GM21515 (cell line): ENCODE results near the gene GPR158.
"Not testable (repeated sequence)": the region's sequence is repeated elsewhere in the genome, so short reads cannot be mapped to it uniquely, and the experiment has no call there.

Experiments
- ATAC-seq: cut with Tn5 transposase; IDR thresholded peaks from one replicate; pipeline ENCODE4 v1.9.1; 2021; ENCODE audit not compliant: unreplicated experiment

The GPR158 gene

DNA sequence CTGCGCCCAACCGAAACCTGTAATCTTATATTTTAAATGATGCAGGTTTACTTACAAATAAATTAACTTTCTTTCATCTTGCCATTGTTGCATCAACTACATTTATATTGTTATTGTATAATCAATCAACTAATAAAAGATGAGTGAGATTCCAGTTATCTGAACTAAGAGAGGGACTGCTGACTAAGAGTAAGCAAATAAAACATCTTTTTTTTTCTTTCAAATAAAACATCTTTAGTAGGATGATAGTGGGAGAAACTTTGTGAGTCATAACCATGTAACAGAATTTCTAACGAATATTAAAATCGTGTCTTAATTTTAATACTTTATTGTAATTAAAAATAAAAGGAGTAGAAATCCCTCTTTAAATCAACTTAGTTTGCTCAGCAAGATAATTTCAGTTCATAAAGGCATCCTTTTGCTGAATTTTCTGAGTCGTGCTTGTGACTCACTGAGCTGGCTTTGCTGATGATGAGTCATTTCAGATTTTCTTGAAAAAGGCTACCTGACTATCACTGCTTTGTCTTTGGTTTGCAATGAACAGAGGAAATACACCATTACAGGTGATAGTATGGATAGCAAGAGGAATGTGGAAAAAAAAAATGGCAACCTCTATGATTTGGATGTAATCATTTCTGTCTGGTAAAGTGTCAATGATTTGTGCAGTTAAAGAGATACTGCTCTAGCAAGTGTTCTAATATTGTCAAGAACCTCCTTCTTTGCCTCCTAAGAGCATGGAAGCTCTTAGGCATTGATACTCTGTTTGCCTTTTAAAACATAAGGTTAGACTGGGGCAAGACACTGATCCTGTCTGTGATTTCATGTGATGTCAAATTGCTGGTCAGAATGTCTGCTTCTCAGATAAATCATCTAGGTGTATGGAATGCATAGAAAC is 119.5 kb downstream of the GPR158 start:
- no peak for ATAC-seq

- ATAC-seq = no peak
Measured at GRCh38 chr10:25296324-25296723, 121.5 kb downstream of the GPR158 start.

DNA sequence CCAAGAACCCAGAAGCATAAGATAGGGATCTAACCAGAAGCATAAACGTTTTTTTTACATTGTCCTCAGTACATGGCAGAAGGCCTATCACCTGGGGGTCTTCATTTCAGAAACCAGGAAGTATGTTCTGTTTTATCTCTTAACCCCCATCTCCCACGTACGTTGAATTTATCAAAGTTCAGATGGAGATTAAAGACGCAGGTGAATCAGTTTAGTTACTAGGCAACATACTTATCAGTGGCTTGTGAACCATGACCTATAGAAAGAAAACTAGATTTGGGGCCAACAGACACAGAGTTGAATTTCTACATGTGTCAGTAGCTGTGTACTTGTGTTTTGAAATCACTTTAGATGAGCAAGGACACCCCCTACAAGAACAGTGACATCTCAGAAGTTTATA is 122.7 kb downstream of the GPR158 start:
- ATAC-seq = no peak

DNA sequence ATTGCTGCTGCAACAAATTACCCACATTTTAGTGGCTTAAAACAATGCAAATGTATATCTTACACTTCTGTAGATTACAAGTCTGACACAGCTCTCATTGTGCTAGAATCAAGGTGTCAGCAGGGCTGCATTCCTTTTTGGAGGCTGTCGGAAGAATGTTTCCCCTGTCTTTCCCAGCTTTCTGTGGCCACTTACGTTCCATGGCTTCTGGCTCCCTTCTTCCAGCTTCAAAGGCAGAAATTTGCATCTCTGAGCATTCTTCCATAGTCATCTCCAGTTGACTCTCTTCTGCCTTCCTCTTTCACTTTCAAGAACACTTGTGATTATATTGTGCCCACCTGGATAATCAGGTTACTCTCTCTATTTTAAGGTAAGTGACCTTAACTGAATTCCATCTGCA is 125.3 kb downstream of the GPR158 start:
- no peak for ATAC-seq

GRCh38 chr10:25304606-25305005 is 129.8 kb downstream of the GPR158 start:
- ATAC-seq = no peak

DNA sequence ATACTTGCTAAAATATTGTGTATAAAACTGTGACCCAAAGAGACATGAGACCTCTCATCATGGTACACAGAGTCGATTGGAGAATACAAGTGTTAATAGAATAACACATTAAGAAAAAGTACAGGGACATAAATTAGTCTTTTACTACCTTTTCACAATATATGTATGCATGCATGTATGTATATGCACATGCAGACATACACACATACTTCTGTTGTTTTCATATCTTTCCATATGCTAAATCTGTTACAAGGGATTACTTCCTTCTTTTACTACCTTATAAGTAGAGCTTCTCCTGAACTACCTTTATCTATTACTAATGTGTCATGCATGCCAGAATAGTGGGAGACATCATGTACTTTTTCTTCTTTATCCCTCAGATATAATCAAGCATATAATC is 131.6 kb downstream of the GPR158 start:
- no peak for ATAC-seq

- no peak for ATAC-seq
Measured at GRCh38 chr10:25308278-25308677, 133.5 kb downstream of the GPR158 start.

- not testable (repeated sequence) for ATAC-seq
Measured at GRCh38 chr10:25317596-25318211, 142.9 kb downstream of the GPR158 start.

DNA sequence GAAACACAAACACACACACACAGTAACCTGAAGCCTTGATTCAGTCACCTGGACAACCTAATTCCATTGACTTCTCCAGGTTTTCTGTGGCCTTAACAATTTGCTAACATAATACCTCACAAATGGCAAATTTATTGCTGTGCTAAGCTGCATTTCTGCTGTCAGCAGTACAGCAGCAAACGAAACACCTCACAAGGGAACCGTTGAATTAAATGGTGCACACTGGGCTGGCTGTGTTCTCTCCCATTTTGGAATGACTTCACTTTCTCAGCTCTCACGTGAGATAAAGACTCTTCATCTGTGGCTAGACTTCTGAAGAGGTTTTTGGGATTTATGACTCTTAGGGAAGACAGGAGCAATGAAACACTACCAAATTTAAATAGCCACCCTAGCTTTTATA is 152.5 kb downstream of the GPR158 start:
- no peak for ATAC-seq

- ATAC-seq = no peak
Measured at GRCh38 chr10:25328361-25328760, 153.6 kb downstream of the GPR158 start.

- ATAC-seq = not testable (repeated sequence)
Measured at GRCh38 chr10:25329587-25329986, 154.8 kb downstream of the GPR158 start.

DNA sequence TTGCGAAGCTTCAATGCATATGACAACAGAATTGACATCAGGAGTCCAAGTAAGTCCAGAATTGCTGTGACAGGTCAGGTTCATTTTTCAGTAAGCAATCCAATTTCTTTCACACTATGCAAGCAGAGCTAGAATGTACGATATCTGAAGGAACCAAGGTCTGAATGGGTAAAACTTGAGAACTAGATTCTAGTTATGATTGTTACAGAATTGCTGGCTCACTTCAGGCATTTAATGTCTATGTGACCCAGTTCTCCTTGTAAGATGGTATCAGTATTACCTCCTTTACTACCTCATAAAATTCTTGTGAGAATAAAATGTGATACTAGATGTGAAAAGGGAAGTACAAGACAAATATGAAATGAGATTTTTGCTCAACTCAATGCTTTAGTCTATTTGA is 159.6 kb downstream of the GPR158 start:
- no peak for ATAC-seq

- ATAC-seq = no peak
Measured at GRCh38 chr10:25336330-25336729, 161.5 kb downstream of the GPR158 start.

GRCh38 chr10:25338271-25338670 is 163.5 kb downstream of the GPR158 start:
- ATAC-seq = no peak

DNA sequence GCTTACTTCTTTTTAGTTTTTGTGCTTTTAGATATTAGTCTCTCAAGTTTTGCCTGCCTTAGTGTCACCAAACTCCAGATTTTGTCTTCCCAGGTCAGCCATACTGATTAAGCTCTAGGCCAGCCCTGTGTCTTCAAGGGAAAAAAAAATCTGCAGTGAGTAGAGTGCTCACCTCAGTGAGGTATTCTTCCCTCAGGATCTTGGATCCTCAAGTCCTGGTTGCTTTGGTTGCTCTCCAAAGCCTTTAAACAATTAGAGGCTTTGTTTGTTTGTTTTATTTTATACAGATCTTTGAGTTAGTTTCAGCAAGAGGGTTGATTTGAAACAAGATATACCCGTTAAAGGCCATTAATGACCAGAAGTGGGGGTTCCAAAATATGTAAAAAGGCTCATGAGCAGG is 165.2 kb downstream of the GPR158 start:
- ATAC-seq = no peak

- no peak for ATAC-seq
Measured at GRCh38 chr10:25349520-25349919, 174.7 kb downstream of the GPR158 start.

DNA sequence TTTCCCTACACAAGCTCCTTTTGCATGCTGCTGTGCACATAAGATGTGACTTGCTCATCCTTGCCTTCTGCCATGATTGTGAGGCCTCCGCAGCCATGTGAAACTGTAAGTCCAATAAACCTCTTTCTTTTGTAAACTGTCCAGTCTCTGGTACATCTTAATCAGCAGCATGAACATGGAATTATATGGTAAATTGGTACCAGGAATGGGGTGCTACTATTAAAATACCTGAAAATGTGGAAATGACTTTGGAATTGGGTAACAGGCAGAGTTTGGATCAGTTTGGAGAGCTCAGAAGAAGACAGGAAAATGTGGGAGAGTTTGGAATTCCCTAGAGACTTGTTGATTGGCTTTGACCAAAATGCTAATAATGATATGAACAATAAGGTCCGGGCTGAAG is 181.8 kb downstream of the GPR158 start:
- ATAC-seq = no peak

GRCh38 chr10:25357269-25357668 is 182.5 kb downstream of the GPR158 start:
- no peak for ATAC-seq

DNA sequence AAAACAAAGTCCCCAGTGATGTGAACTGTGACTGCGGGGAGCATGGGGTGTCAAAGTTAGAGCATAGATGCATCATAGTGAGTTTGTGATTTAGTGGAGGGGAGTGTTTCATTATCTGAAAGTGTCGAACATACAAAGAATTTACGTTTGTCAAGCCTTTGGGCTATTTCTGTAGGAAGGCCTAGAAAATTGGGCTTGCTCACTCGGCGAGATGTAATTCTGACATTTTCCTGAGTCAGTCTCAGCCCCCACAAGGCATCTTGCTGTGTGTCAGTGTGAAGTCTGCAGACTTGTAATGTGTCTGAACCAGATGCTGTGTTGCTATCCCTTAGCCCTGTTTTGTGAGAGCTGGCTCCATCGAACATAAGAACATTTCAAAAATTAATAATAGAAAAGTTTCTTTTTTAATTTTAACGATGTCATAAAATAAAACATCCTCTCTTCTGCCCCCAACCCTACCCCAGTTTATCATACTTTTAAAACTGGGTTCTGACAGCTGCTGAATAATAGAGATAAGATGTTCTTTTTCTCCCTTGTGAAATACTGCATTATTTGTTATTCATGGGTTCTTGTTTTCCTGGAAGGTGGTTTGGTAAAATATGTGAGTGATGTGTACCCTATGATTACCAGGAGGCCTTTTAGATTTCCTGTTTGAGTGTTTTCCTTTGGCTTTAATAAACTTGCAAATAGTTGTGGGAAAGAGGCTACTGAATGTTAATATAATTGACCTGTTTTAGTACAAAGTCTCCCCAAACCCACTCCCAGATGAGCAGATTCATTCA is 207.4 kb downstream of the GPR158 start:
- no peak for ATAC-seq

- not testable (repeated sequence) for ATAC-seq
Measured at GRCh38 chr10:25382901-25383300, 208.1 kb downstream of the GPR158 start.

DNA sequence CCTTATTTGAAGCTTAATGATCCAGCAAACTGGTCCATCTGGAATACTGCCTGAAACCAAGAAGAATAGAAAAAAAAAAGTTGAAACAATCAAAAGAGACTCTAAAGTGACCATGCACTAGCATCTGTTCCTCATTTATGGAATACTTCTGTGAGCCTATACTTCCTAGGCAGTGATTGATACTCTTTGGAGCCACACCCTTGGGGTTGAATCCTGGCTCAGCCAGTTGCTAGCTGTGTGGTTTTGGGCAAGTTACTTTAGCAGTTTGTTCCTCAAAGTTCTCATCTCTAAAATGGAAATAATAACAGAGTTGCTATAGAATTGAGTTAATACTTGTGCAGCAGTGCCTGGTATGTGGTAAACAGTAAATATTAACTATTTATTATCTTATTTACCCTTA is 208.9 kb downstream of the GPR158 start:
- ATAC-seq = no peak

GRCh38 chr10:25384618-25385017 is 209.8 kb downstream of the GPR158 start:
- ATAC-seq = no peak
